Measurements from ENCODE around the gene TTC19. TPM values are rescaled to one million over a fixed set of nuclear protein-coding genes. Genes with fewer than 3 reads are reported as not detected.

Gene TTC19
- total and polyA plus RNA-seq, 9 donors, result 19.9 to 28.6 (median 23.7) TPM

GRCh38 chr17:15998031-15998562 lies 1.5 kb upstream of the TTC19 start:
- no peaks in the 10 kb centered on the region for H3K9me3 ChIP-seq (replicated peaks; ENCODE audit: control insufficient read depth, low read depth, low read length)
- 80% methylated on average over 1 of the region's 4 CpGs for WGBS (ENCODE audit: insufficient coverage)
- H3K36me3 ChIP-seq (ENCODE audit: control insufficient read depth, insufficient read depth, low read length), result peaks cover 30% of the 10 kb centered on the region
- H3K27me3 ChIP-seq (ENCODE audit: control insufficient read depth, insufficient read depth, low read length), result no peaks in the 10 kb centered on the region
- no peak overlapping the region for H3K4me3 ChIP-seq (ENCODE audit: low read length)
- H3K4me1 ChIP-seq (ENCODE audit: control insufficient read depth, insufficient read depth, low read length), result peaks cover 9% of the 10 kb centered on the region
- no peak overlapping the region for H3K27ac ChIP-seq (ENCODE audit: low read length)
- peak; percentile 32 for DNase-seq

GRCh38 chr17:15999974-16000827 lies 577 bp downstream of the TTC19 start:
- peak; percentile 73 for DNase-seq
- H3K4me3 ChIP-seq (ENCODE audit: low read length), result peak overlapping the region; percentile 86
- H3K27ac ChIP-seq (ENCODE audit: low read length), result peak overlapping the region; percentile 94
- no peaks in the 10 kb centered on the region for H3K27me3 ChIP-seq (ENCODE audit: control insufficient read depth, insufficient read depth, low read length)
- WGBS (ENCODE audit: insufficient coverage), result under 1% methylated on average over 59 of the region's 64 CpGs
- no peaks in the 10 kb centered on the region for H3K9me3 ChIP-seq (replicated peaks; ENCODE audit: control insufficient read depth, low read depth, low read length)
- peaks cover 45% of the 10 kb centered on the region for H3K36me3 ChIP-seq (ENCODE audit: control insufficient read depth, insufficient read depth, low read length)
- H3K4me1 ChIP-seq (ENCODE audit: control insufficient read depth, insufficient read depth, low read length), result peaks cover 9% of the 10 kb centered on the region

- H3K36me3 ChIP-seq (ENCODE audit: control insufficient read depth, insufficient read depth, low read length), result peaks cover 54% of the 10 kb centered on the region
- H3K9me3 ChIP-seq (replicated peaks; ENCODE audit: control insufficient read depth, low read depth, low read length), result no peaks in the 10 kb centered on the region
- H3K27me3 ChIP-seq (ENCODE audit: control insufficient read depth, insufficient read depth, low read length), result no peaks in the 10 kb centered on the region
- H3K4me1 ChIP-seq (ENCODE audit: control insufficient read depth, insufficient read depth, low read length), result peaks cover 9% of the 10 kb centered on the region
- no peak for DNase-seq
- no peak overlapping the region for H3K4me3 ChIP-seq (ENCODE audit: low read length)
- H3K27ac ChIP-seq (ENCODE audit: low read length), result no peak overlapping the region
These were observed 1.7 kb downstream of the TTC19 start for GRCh38 chr17:16001226-16001897.

- Histone ChIP-seq H3K36me3 (ENCODE audit: control insufficient read depth, insufficient read depth, low read length) (peaks cover 59% of the 10 kb centered on the region), H3K9me3 (replicated peaks; ENCODE audit: control insufficient read depth, low read depth, low read length) (no peaks in the 10 kb centered on the region), H3K4me3 (ENCODE audit: low read length) (no peak overlapping the region), H3K27ac (ENCODE audit: low read length) (no peak overlapping the region), H3K27me3 (ENCODE audit: control insufficient read depth, insufficient read depth, low read length) (no peaks in the 10 kb centered on the region), H3K4me1 (ENCODE audit: control insufficient read depth, insufficient read depth, low read length) (peaks cover 9% of the 10 kb centered on the region)
- WGBS (ENCODE audit: insufficient coverage), result no CpG with 5 or more reads among the region's 2 CpGs
- no peak for DNase-seq
These were observed 3.2 kb downstream of the TTC19 start for GRCh38 chr17:16002708-16003260.

GRCh38 chr17:16003841-16004240 lies 4.2 kb downstream of the TTC19 start:
- H3K4me3 ChIP-seq (ENCODE audit: low read length), result no peak overlapping the region
- H3K9me3 ChIP-seq (replicated peaks; ENCODE audit: control insufficient read depth, low read depth, low read length), result no peaks in the 10 kb centered on the region
- no CpG with 5 or more reads among the region's 1 CpG for WGBS (ENCODE audit: insufficient coverage)
- peak; percentile 12 for DNase-seq
- peaks cover 9% of the 10 kb centered on the region for H3K4me1 ChIP-seq (ENCODE audit: control insufficient read depth, insufficient read depth, low read length)
- no peaks in the 10 kb centered on the region for H3K27me3 ChIP-seq (ENCODE audit: control insufficient read depth, insufficient read depth, low read length)
- no peak overlapping the region for H3K27ac ChIP-seq (ENCODE audit: low read length)
- H3K36me3 ChIP-seq (ENCODE audit: control insufficient read depth, insufficient read depth, low read length), result peaks cover 65% of the 10 kb centered on the region

- no peaks in the 10 kb centered on the region for H3K27me3 ChIP-seq (ENCODE audit: control insufficient read depth, insufficient read depth, low read length)
- DNase-seq, result no peak
- WGBS (ENCODE audit: insufficient coverage), result 75% methylated on average over 1 of the region's 1 CpG
- no peak overlapping the region for H3K27ac ChIP-seq (ENCODE audit: low read length)
- H3K4me1 ChIP-seq (ENCODE audit: control insufficient read depth, insufficient read depth, low read length), result peaks cover 8% of the 10 kb centered on the region
- H3K4me3 ChIP-seq (ENCODE audit: low read length), result no peak overlapping the region
- H3K9me3 ChIP-seq (replicated peaks; ENCODE audit: control insufficient read depth, low read depth, low read length), result no peaks in the 10 kb centered on the region
- H3K36me3 ChIP-seq (ENCODE audit: control insufficient read depth, insufficient read depth, low read length), result peaks cover 65% of the 10 kb centered on the region
These were observed 6.0 kb downstream of the TTC19 start for GRCh38 chr17:16005636-16006035.

- 64% methylated on average over 1 of the region's 3 CpGs for WGBS (ENCODE audit: insufficient coverage)
- H3K4me1 ChIP-seq (ENCODE audit: control insufficient read depth, insufficient read depth, low read length), result no peaks in the 10 kb centered on the region
- H3K36me3 ChIP-seq (ENCODE audit: control insufficient read depth, insufficient read depth, low read length), result peaks cover 61% of the 10 kb centered on the region
- no peak overlapping the region for H3K4me3 ChIP-seq (ENCODE audit: low read length)
- no peaks in the 10 kb centered on the region for H3K9me3 ChIP-seq (replicated peaks; ENCODE audit: control insufficient read depth, low read depth, low read length)
- H3K27ac ChIP-seq (ENCODE audit: low read length), result no peak overlapping the region
- DNase-seq, result no peak
- H3K27me3 ChIP-seq (ENCODE audit: control insufficient read depth, insufficient read depth, low read length), result no peaks in the 10 kb centered on the region
These were observed 7.8 kb downstream of the TTC19 start for GRCh38 chr17:16007439-16007838.

GRCh38 chr17:16013943-16014407 lies 14.4 kb downstream of the TTC19 start:
- H3K27ac ChIP-seq (ENCODE audit: low read length), result no peak overlapping the region
- peak; percentile 23 for DNase-seq
- WGBS (ENCODE audit: insufficient coverage), result no CpG with 5 or more reads among the region's 3 CpGs
- no peaks in the 10 kb centered on the region for H3K9me3 ChIP-seq (replicated peaks; ENCODE audit: control insufficient read depth, low read depth, low read length)
- no peaks in the 10 kb centered on the region for H3K27me3 ChIP-seq (ENCODE audit: control insufficient read depth, insufficient read depth, low read length)
- no peaks in the 10 kb centered on the region for H3K4me1 ChIP-seq (ENCODE audit: control insufficient read depth, insufficient read depth, low read length)
- peaks cover 19% of the 10 kb centered on the region for H3K36me3 ChIP-seq (ENCODE audit: control insufficient read depth, insufficient read depth, low read length)
- no peak overlapping the region for H3K4me3 ChIP-seq (ENCODE audit: low read length)

- Histone ChIP-seq H3K4me3 (ENCODE audit: low read length) (no peak overlapping the region), H3K9me3 (replicated peaks; ENCODE audit: control insufficient read depth, low read depth, low read length) (no peaks in the 10 kb centered on the region), H3K27ac (ENCODE audit: low read length) (no peak overlapping the region), H3K36me3 (ENCODE audit: control insufficient read depth, insufficient read depth, low read length) (peaks cover 16% of the 10 kb centered on the region), H3K4me1 (ENCODE audit: control insufficient read depth, insufficient read depth, low read length) (no peaks in the 10 kb centered on the region), H3K27me3 (ENCODE audit: control insufficient read depth, insufficient read depth, low read length) (no peaks in the 10 kb centered on the region)
- WGBS (ENCODE audit: insufficient coverage), result no CpG with 5 or more reads among the region's 1 CpG
- no peak for DNase-seq
These were observed 19.7 kb downstream of the TTC19 start for GRCh38 chr17:16019347-16019746.

GRCh38 chr17:16023881-16024280 lies 24.3 kb downstream of the TTC19 start:
- H3K9me3 ChIP-seq (replicated peaks; ENCODE audit: control insufficient read depth, low read depth, low read length), result no peaks in the 10 kb centered on the region
- DNase-seq, result no peak
- no peak overlapping the region for H3K27ac ChIP-seq (ENCODE audit: low read length)
- H3K36me3 ChIP-seq (ENCODE audit: control insufficient read depth, insufficient read depth, low read length), result peaks cover 45% of the 10 kb centered on the region
- no CpG with 5 or more reads among the region's 4 CpGs for WGBS (ENCODE audit: insufficient coverage)
- no peak overlapping the region for H3K4me3 ChIP-seq (ENCODE audit: low read length)
- H3K4me1 ChIP-seq (ENCODE audit: control insufficient read depth, insufficient read depth, low read length), result no peaks in the 10 kb centered on the region
- no peaks in the 10 kb centered on the region for H3K27me3 ChIP-seq (ENCODE audit: control insufficient read depth, insufficient read depth, low read length)

Data from muscle of leg (tissue), 11 donors.